Endothelial cell of umbilical vein (primary cell): ENCODE measurements around the gene SLC22A8. TPM values are rescaled to one million over a fixed set of nuclear protein-coding genes. Genes with fewer than 3 reads are reported as not detected.

Source experiments
- BruUV-seq: library from RNA; stranded (reverse); fragments of 400-500 nt; replicated peaks from 2 replicates; lab custom pipeline; 2021; lab: Mats Ljungman, UMichigan
- CTCF ChIA-PET: fragments of 300-600, 350-600 bp; sonication (Branson Sonifier 250); formaldehyde crosslinking; loops from one replicate; lab custom pipeline; 2021; ENCODE audit warnings: antibody characterized with exemption, inconsistent platforms; lab: Charles Lee
- POLR2A ChIA-PET: fragments of 300-600, 350-600 bp; sonication (Branson Sonifier 250); formaldehyde crosslinking; loops from one replicate; lab custom pipeline; 2021; ENCODE audit warnings: antibody characterized with exemption, inconsistent platforms; lab: Charles Lee
- DNase-seq: peaks from one replicate; pipeline ENCODE4 v3.0.0-alpha.2; 2011; ENCODE audit warnings: low read depth, low spot score
- FAIRE-seq: peaks from 2 replicates; lab custom pipeline; 2011; peaks lifted over from hg19 to GRCh38; lab: Jason Lieb, UNC
- H2AFZ ChIP-seq: 2 replicates; pipeline ENCODE4 v1.6.0; 2012; ENCODE audit warnings: low read depth, low read length, control low read depth, inconsistent platforms
- H3K27ac ChIP-seq: 2 replicates; pipeline ENCODE4 v1.5.1; 2011; ENCODE audit warnings: low read depth, mild to moderate bottlenecking, control low read depth, low read length, moderate library complexity; ENCODE audit not compliant: insufficient read depth
- H3K27me3 ChIP-seq, 2 experiments: 2 replicates each; pipeline versions ENCODE4 v1.6.0 to v1.6.1; 2011; ENCODE audit warnings: low read length in 2 of 2, mixed read lengths in 1 of 2; ENCODE audit not compliant: control insufficient read depth in 2 of 2, insufficient read depth in 2 of 2
- H3K36me3 ChIP-seq, 2 experiments: 2 replicates in 1 of 2; 3 replicates in 1 of 2; pipeline ENCODE4 v1.5.1; 2011; ENCODE audit warnings: low read length in 2 of 2, mild to moderate bottlenecking in 1 of 2, moderate library complexity in 1 of 2; ENCODE audit not compliant: control insufficient read depth in 2 of 2, insufficient read depth in 2 of 2; ENCODE audit errors: extremely low read depth in 1 of 2
- H3K4me1 ChIP-seq: 3 replicates; pipeline ENCODE4 v1.5.1; 2011; ENCODE audit warnings: mild to moderate bottlenecking, low read length; ENCODE audit not compliant: control insufficient read depth, insufficient read depth; ENCODE audit errors: extremely low read depth
- H3K4me2 ChIP-seq: 2 replicates; pipeline ENCODE4 v1.6.1; 2011; ENCODE audit warnings: low read length, control low read depth, mixed read lengths; ENCODE audit not compliant: insufficient read depth
- H3K4me3 ChIP-seq, 3 experiments: fragments of 200-600 bp in 1 of 3; sonication (generic), shearing (Covaris generic) in 1 of 3; replicated peaks in 1 of 3; 2 replicates each; pipeline ENCODE4 v1.5.1; 2011 to 2016; ENCODE audit warnings: control low read depth in 3 of 3, low read length in 3 of 3, mild to moderate bottlenecking in 2 of 3, inconsistent platforms in 1 of 3, low read depth in 1 of 3, moderate library complexity in 1 of 3; ENCODE audit not compliant: insufficient read depth in 1 of 3
- H3K79me2 ChIP-seq: 2 replicates; pipeline ENCODE4 v1.6.0; 2012; ENCODE audit warnings: low read length, inconsistent platforms; ENCODE audit not compliant: control insufficient read depth, insufficient read depth
- H3K9ac ChIP-seq: replicated peaks from 2 replicates; pipeline ENCODE3; 2011; ENCODE audit warnings: low read length, control low read depth; ENCODE audit not compliant: insufficient read depth; ENCODE audit errors: extremely low read depth
- H3K9me1 ChIP-seq: replicated peaks from 3 replicates; pipeline ENCODE4 v1.6.0; 2011; ENCODE audit warnings: mild to moderate bottlenecking, low read length; ENCODE audit not compliant: control insufficient read depth, insufficient read depth; ENCODE audit errors: extremely low read depth
- H3K9me3 ChIP-seq: replicated peaks from 2 replicates; pipeline ENCODE4 v1.5.1; 2012; ENCODE audit warnings: low read length, inconsistent platforms; ENCODE audit not compliant: control insufficient read depth, insufficient read depth
- H4K20me1 ChIP-seq: replicated peaks from 2 replicates; pipeline ENCODE3; 2011; ENCODE audit warnings: mild to moderate bottlenecking, low read length; ENCODE audit not compliant: control insufficient read depth, insufficient read depth; ENCODE audit errors: extremely low read depth
- EZH2 ChIP-seq: IDR thresholded peaks from 2 replicates; pipeline ENCODE4 v1.6.1; 2012; ENCODE audit warnings: borderline replicate concordance, low read depth, mild to moderate bottlenecking, moderate library complexity, low read length, inconsistent platforms; ENCODE audit not compliant: severe bottlenecking
- FOS ChIP-seq: IDR thresholded peaks from 2 replicates; pipeline ENCODE4 v1.6.1; 2011; ENCODE audit warnings: mild to moderate bottlenecking, low read length, moderate library complexity, borderline replicate concordance; ENCODE audit not compliant: insufficient read depth
- GATA2 ChIP-seq: IDR thresholded peaks from 2 replicates; pipeline ENCODE4 v1.7.0; 2011; ENCODE audit warnings: low read depth, mild to moderate bottlenecking, moderate library complexity, mixed read lengths, low read length; ENCODE audit not compliant: insufficient read length, insufficient read depth
- JUN ChIP-seq: IDR thresholded peaks from 2 replicates; pipeline ENCODE4 v1.6.1; 2011; ENCODE audit warnings: borderline replicate concordance, low read depth; ENCODE audit not compliant: insufficient read length, insufficient read depth
- MYC ChIP-seq: IDR thresholded peaks from one replicate; pipeline ENCODE4 v1.6.1; 2011; ENCODE audit warnings: mild to moderate bottlenecking, low read depth, low read length
- POLR2A ChIP-seq: IDR thresholded peaks from 2 replicates; pipeline ENCODE4 v1.6.1; 2012; ENCODE audit warnings: low read depth, mild to moderate bottlenecking, control low read depth, low read length
- POLR2AphosphoS5 ChIP-seq: IDR thresholded peaks from 2 replicates; pipeline ENCODE4 v1.6.1; 2012; ENCODE audit warnings: low read depth, mild to moderate bottlenecking, control low read depth, low read length, moderate library complexity; ENCODE audit not compliant: insufficient read depth
- dilution Hi-C: fragments of 300-500 bp; cut with MboI; formaldehyde crosslinking; loops from one replicate; pipeline ENCODE4 v1.15.0; 2019; ENCODE audit warnings: low sequenced_read_pairs; ENCODE audit not compliant: extremely low pct_ligation_motif_present
- intact Hi-C: fragments of 100-400 bp; cut with micrococcal nuclease; formaldehyde crosslinking; loops from one replicate; pipeline ENCODE4 v1.10.0; 2022
- polyA plus RNA-seq, 4 experiments: library from polyadenylated mRNA; depleted of rRNA in 3 of 4; stranded (reverse) in 3 of 4; unstranded in 1 of 4; fragments of >200 nt; gene quantifications; 2 replicates each; pipeline versions ENCODE4 v1.2.1 to v1.2.3, GENCODE V29; 2011 to 2012; ENCODE audit warnings: missing spikeins in 1 of 4
- total RNA-seq: library from RNA; stranded (reverse); gene quantifications from 2 replicates; pipeline ENCODE4 v1.2.3, GENCODE V29; 2021
- TF ChIP-seq, protein P1 (sequence below): IDR thresholded peaks from 2 replicates; pipeline ENCODE4 v1.6.1; 2011; ENCODE audit not compliant: insufficient read depth, insufficient read length
- TF ChIP-seq, protein P2 (sequence below), 2 donors: IDR thresholded peaks; 1 replicate in 1 of 2; 2 replicates in 1 of 2; pipeline ENCODE4 v1.5.1; 2011; ENCODE audit warnings: low read length in 2 of 2, mild to moderate bottlenecking in 2 of 2, moderate library complexity in 2 of 2, control low read depth in 1 of 2, inconsistent platforms in 1 of 2, low read depth in 1 of 2; ENCODE audit not compliant: insufficient read depth in 1 of 2; ENCODE audit errors: extremely low read depth in 1 of 2

SLC22A8 gene
- total and polyA plus RNA-seq, 2 donors (not counting 3 experiments of a cell fraction or from before 2014, with no cell fraction given) = not detected

DNA sequence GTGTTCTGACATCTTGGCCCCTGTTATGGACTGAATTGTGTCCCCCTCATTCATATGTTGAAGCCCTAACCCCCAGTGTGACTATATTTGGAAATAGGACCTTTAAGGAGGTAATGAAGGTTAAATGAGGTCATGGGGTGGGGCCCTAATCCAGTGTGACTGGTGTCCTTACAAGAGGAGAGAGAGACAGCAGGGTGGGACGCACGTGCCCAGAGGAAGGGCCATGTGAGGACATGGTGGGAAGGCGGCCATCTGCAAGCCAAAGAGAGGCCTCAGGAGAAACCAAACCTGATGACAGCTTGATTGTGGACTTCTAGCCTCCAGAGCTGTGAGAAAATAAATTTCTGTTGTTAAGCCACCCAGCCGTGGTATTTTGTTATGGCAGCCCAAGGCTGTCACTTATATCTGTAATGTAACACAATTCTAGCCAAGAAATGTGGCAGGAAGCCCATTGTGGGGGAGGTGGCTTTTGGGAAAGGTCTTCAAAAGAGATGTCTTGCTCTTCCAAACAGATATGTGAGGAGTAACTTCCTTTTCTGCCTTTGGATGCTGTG is 54.5 kb downstream of the SLC22A8 start:
- CTCF ChIA-PET = no interaction called here
- POLR2A ChIA-PET = no interaction called here
- no peak for TF ChIP-seq POLR2AphosphoS5
- no peak for TF ChIP-seq FOS
- TF ChIP-seq, protein P1, sequence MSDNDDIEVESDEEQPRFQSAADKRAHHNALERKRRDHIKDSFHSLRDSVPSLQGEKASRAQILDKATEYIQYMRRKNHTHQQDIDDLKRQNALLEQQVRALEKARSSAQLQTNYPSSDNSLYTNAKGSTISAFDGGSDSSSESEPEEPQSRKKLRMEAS = no peak
- TF ChIP-seq, protein P2, sequence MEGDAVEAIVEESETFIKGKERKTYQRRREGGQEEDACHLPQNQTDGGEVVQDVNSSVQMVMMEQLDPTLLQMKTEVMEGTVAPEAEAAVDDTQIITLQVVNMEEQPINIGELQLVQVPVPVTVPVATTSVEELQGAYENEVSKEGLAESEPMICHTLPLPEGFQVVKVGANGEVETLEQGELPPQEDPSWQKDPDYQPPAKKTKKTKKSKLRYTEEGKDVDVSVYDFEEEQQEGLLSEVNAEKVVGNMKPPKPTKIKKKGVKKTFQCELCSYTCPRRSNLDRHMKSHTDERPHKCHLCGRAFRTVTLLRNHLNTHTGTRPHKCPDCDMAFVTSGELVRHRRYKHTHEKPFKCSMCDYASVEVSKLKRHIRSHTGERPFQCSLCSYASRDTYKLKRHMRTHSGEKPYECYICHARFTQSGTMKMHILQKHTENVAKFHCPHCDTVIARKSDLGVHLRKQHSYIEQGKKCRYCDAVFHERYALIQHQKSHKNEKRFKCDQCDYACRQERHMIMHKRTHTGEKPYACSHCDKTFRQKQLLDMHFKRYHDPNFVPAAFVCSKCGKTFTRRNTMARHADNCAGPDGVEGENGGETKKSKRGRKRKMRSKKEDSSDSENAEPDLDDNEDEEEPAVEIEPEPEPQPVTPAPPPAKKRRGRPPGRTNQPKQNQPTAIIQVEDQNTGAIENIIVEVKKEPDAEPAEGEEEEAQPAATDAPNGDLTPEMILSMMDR (IDR thresholded peaks at IDR 0.05; ENCODE audit: extremely low read depth in 1 of 2, insufficient read depth in 1 of 2, low read depth in 1 of 2, low read length in 2 of 2) = no peak
- TF ChIP-seq POLR2A = no peak
- no peak for TF ChIP-seq JUN
- no peak for TF ChIP-seq EZH2
- no peak for TF ChIP-seq MYC
- TF ChIP-seq GATA2 = no peak
- dilution Hi-C loops = no loop called here
- FAIRE-seq (no peak), DNase-seq (no peak)
- H3K36me3 ChIP-seq = no peaks in the 10 kb centered on the region
- no peaks in the 10 kb centered on the region for H3K9me1 ChIP-seq
- H3K27me3 ChIP-seq = peaks cover 0 to 2% of the 10 kb centered on the region in 2 experiments
- no peaks in the 10 kb centered on the region for H3K9me3 ChIP-seq
- H2AFZ ChIP-seq = no peak overlapping the region
- H3K4me1 ChIP-seq = no peaks in the 10 kb centered on the region
- BruUV-seq = no TSS peak
- no peak overlapping the region for H3K4me2 ChIP-seq
- no peak overlapping the region for H3K4me3 ChIP-seq
- H3K9ac ChIP-seq = no peak overlapping the region
- H3K27ac ChIP-seq = no peak overlapping the region
- H4K20me1 ChIP-seq = no peaks in the 10 kb centered on the region
- H3K79me2 ChIP-seq = no peaks in the 10 kb centered on the region
- intact Hi-C loops = no loop called here
